H1 (cell line): ENCODE measurements around the gene NPM1. TPM values are rescaled to one million over a fixed set of nuclear protein-coding genes. Genes with fewer than 3 reads are reported as not detected.

ENCODE experiments used
- BCL11A ChIP-seq, 2 experiments: IDR thresholded peaks; one replicate each; pipeline ENCODE4 v1.6.1; 2011; ENCODE audit warnings: low read depth in 2 of 2, low read length in 2 of 2, mild to moderate bottlenecking in 2 of 2
- CEBPB ChIP-seq: IDR thresholded peaks from 2 replicates; pipeline ENCODE4 v1.6.1; 2012; ENCODE audit warnings: low read depth, low read length
- CTBP2 ChIP-seq: IDR thresholded peaks from 2 replicates; pipeline ENCODE4 v1.7.0; 2011; ENCODE audit warnings: borderline replicate concordance, mild to moderate bottlenecking, moderate library complexity, mixed read lengths, low read length; ENCODE audit not compliant: insufficient read depth, insufficient read length
- SAP30 ChIP-seq: fragments of 300-600 bp; sonication (generic); IDR thresholded peaks from 2 replicates; pipeline ENCODE4 v1.7.1; 2012; ENCODE audit warnings: low read length, moderate library complexity, mild to moderate bottlenecking, inconsistent platforms; ENCODE audit not compliant: insufficient read depth, insufficient replicate concordance
- SIRT6 ChIP-seq: IDR thresholded peaks from one replicate; pipeline ENCODE4 v1.7.1; 2012; ENCODE audit warnings: low read length, inconsistent platforms
- polyA plus RNA-seq, 7 experiments: library from polyadenylated mRNA; depleted of rRNA in 3 of 7; stranded (reverse) in 5 of 7; unstranded in 2 of 7; fragments of >200 nt in 5 of 7; fragments of 200-250 nt in 2 of 7; gene quantifications; 1 replicate in 5 of 7; 2 replicates in 1 of 7; 4 replicates in 1 of 7; pipeline versions ENCODE4 v1.2.1 to v1.2.3, GENCODE V29; 2011 to 2013; ENCODE audit warnings: missing spikeins in 2 of 7, mixed read lengths in 2 of 7
- total RNA-seq: library from RNA; stranded (reverse); fragmentation: NEBNext Ultra II Directional; extraction: Animal tissue kit (Norgen Biotek cat#: 25700); gene quantifications from 2 replicates; pipeline ENCODE4 v1.2.1, GENCODE V29; 2021

The NPM1 gene
- total and polyA plus RNA-seq, 2 of the 8 experiments (the other 6 are each of a cell fraction or from before 2014, with no cell fraction given): 2,182 to 4,042 TPM

DNA sequence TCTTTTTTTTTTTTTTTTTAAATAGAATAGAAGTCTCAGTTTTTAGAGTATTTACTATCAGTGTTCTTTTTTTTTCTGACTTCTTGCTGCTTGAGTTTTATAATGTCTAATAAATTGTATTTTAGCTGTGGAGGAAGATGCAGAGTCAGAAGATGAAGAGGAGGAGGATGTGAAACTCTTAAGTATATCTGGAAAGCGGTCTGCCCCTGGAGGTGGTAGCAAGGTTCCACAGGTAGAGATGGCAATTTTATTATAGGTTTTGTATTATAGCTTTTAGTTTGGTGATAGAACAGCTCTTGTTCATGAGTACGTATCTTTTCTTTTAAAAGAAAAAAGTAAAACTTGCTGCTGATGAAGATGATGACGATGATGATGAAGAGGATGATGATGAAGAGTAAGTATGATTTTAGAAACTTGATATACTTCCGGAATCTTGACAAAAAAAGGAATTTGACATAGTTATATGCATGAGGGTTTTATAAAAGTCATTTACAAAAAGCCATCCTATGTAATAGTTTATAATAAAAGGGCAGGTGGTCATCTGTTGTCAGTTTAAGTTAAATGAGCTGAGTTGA lies 5.0 kb downstream of the NPM1 start (continued):
- TF ChIP-seq SIRT6 (no peak), CEBPB (no peak), SAP30 (no peak), BCL11A (IDR thresholded peaks at IDR 0.05; ENCODE audit: low read depth in 2 of 2, low read length in 2 of 2) (no peak), CTBP2 (no peak)
